Measurements from ENCODE around the gene RAD21L1. TPM values are rescaled to one million over a fixed set of nuclear protein-coding genes. Genes with fewer than 3 reads are reported as not detected.

Gene RAD21L1
- total and polyA plus RNA-seq, 2 of the 8 experiments (the other 6 are each of a cell fraction or from before 2014, with no cell fraction given) = 0.06 to 0.26 TPM

- no peaks in the 10 kb centered on the region for H3K23me2 ChIP-seq (ENCODE audit: low read depth, low read length)
- no peak overlapping the region for H4K91ac ChIP-seq (replicated peaks; ENCODE audit: insufficient read length, low read length)
- no peak overlapping the region for H3K27ac ChIP-seq (ENCODE audit: low read depth, low read length)
- no peak overlapping the region for H2BK5ac ChIP-seq (ENCODE audit: low read depth, low read length)
- H2BK15ac ChIP-seq (ENCODE audit: low read length) = no peak overlapping the region
- TF ChIP-seq BRCA1 (IDR thresholded peaks at IDR 0.05; ENCODE audit: low read depth, low read length) (no peak), CREB1 (IDR thresholded peaks at IDR 0.05) (no peak), EP300 (IDR thresholded peaks at IDR 0.05; ENCODE audit: borderline replicate concordance in 1 of 2, low read depth in 2 of 2, low read length in 2 of 2) (no peak), PHF8 (conservative IDR thresholded peaks at IDR 0.05; ENCODE audit: low read depth, low read length) (no peak), JUN (IDR thresholded peaks at IDR 0.05; ENCODE audit: low read depth, low read length) (no peak), GTF2F1 (IDR thresholded peaks at IDR 0.05; ENCODE audit: borderline replicate concordance, low read depth, low read length) (no peak), POLR2A (IDR thresholded peaks at IDR 0.05; ENCODE audit: control extremely low read depth in 1 of 2, low read depth in 2 of 2, low read length in 2 of 2) (no peak)
- no peak overlapping the region for H2BK120ac ChIP-seq (replicated peaks; ENCODE audit: low read depth, low read length)
- no peak overlapping the region for H3K14ac ChIP-seq (ENCODE audit: insufficient read length)
- H2BK12ac ChIP-seq (ENCODE audit: low read depth, low read length) = 0 out of 2 replicates have a peak overlapping the region, but pooled peaks have one; percentile 53
- H3K56ac ChIP-seq (replicated peaks; ENCODE audit: insufficient read length, low read depth, low read length) = no peak overlapping the region
- no peaks in the 10 kb centered on the region for H3K79me2 ChIP-seq (ENCODE audit: control insufficient read depth in 1 of 2, insufficient read depth in 2 of 2, low read length in 2 of 2)
- DNase-seq (ENCODE audit: low read depth in 1 of 2, low spot score in 2 of 2) (no peak), FAIRE-seq (no peak)
- H2AK5ac ChIP-seq (ENCODE audit: low read depth, low read length) = no peak overlapping the region
- H3K18ac ChIP-seq (ENCODE audit: extremely low read depth, low read length) = no peak overlapping the region
- CTCF ChIA-PET (ENCODE audit: partially characterized antibody) = interaction anchor here (1.0 to 2.8 kb wide), 9 partner anchors 9 to 139 kb away, joined by 3 to 11 read pairs (median 6); no protein-coding TSS in a partner anchor
- H3K9ac ChIP-seq (replicated peaks in 1 of 4; ENCODE audit: extremely low read depth in 1 of 4, low read depth in 3 of 4, low read length in 3 of 4) = no peak overlapping the region
- H3K23ac ChIP-seq (ENCODE audit: insufficient read length) = no peak overlapping the region
- no peak overlapping the region for H4K8ac ChIP-seq (ENCODE audit: extremely low read depth, insufficient read depth, low read length)
- H4K5ac ChIP-seq (ENCODE audit: insufficient read length, low read depth, low read length) = no peak overlapping the region
- no peak overlapping the region for H3K4me3 ChIP-seq (ENCODE audit: extremely low read depth in 1 of 4, insufficient read depth in 2 of 4, low read depth in 3 of 4, low read length in 4 of 4)
- H3K36me3 ChIP-seq (ENCODE audit: control insufficient read depth in 2 of 4, insufficient read depth in 4 of 4, low read length in 3 of 4) = no peaks in the 10 kb centered on the region
- no peak overlapping the region for H3K4me2 ChIP-seq (ENCODE audit: insufficient read depth in 1 of 2, low read depth in 2 of 2, low read length in 2 of 2)
- peaks cover 0 to 10% (median 4%) of the 10 kb centered on the region in 4 experiments; a peak in 6 of 7 replicates for H3K4me1 ChIP-seq (replicated peaks in 1 of 4; ENCODE audit: control insufficient read depth in 3 of 4, insufficient read depth in 4 of 4, low read length in 3 of 4)
- no peak overlapping the region for H2BK20ac ChIP-seq (ENCODE audit: low read length)
- H3K9me3 ChIP-seq (ENCODE audit: insufficient read depth in 2 of 2, low read depth in 1 of 2, low read length in 1 of 2) = no peaks in the 10 kb centered on the region
- H3K79me1 ChIP-seq (ENCODE audit: low read depth, low read length) = no peaks in the 10 kb centered on the region
- 91% methylated on average over 10 of the region's 10 CpGs; no CpG with 5 or more reads in 1 of the 2 experiments for WGBS, 2 experiments (ENCODE audit: extremely low coverage in 1 of 2, insufficient coverage in 1 of 2, insufficient read length in 1 of 2, insufficient replicate concordance in 2 of 2, low coverage in 1 of 2, low lambda C conversion rate in 2 of 2, missing lambda C conversion rate in 1 of 2)
- no peaks in the 10 kb centered on the region for H3K27me3 ChIP-seq (replicated peaks in 1 of 4; ENCODE audit: control insufficient read depth in 3 of 4, extremely low read depth in 1 of 4, insufficient read depth in 3 of 4, low read length in 3 of 4)
- no peak overlapping the region for H2AFZ ChIP-seq (ENCODE audit: low read length)
- no peaks in the 10 kb centered on the region for H4K20me1 ChIP-seq (replicated peaks in 1 of 2; ENCODE audit: control insufficient read depth in 1 of 2, insufficient read depth in 2 of 2, low read length in 2 of 2)
- POLR2A ChIA-PET (ENCODE audit: partially characterized antibody) = interaction anchor here (1.0 kb wide), 1 partner anchor 26 kb away, joined by 4 read pairs; no protein-coding TSS in a partner anchor
- no peak overlapping the region for H3K4ac ChIP-seq (replicated peaks; ENCODE audit: insufficient read length, low read depth, low read length)
Observed at GRCh38 chr20:1298888-1299511, 73.2 kb downstream of the RAD21L1 start.

Data from H1 (cell line).